Thyroid gland (tissue), 4 donors: ENCODE measurements around the gene P2RX2.

Source experiments
- POLR2A ChIP-seq, 2 donors: fragments of 450-650 bp; IDR thresholded peaks; one replicate each; pipeline ENCODE4 v1.6.1; 2017; ENCODE audit warnings: antibody characterized with exemption in 2 of 2, mild to moderate bottlenecking in 2 of 2, moderate library complexity in 1 of 2
- TF ChIP-seq, protein P1 (sequence below), 6 experiments: fragments of 200-600 bp in 3 of 6; fragments of 450-650 bp in 3 of 6; sonication (generic) in 3 of 6; IDR thresholded peaks; one replicate each; pipeline ENCODE4 v1.5.1; 2016 to 2019; ENCODE audit warnings: antibody characterized with exemption in 6 of 6, mild to moderate bottlenecking in 2 of 6, inconsistent platforms in 1 of 6, moderate library complexity in 1 of 6

DNA sequence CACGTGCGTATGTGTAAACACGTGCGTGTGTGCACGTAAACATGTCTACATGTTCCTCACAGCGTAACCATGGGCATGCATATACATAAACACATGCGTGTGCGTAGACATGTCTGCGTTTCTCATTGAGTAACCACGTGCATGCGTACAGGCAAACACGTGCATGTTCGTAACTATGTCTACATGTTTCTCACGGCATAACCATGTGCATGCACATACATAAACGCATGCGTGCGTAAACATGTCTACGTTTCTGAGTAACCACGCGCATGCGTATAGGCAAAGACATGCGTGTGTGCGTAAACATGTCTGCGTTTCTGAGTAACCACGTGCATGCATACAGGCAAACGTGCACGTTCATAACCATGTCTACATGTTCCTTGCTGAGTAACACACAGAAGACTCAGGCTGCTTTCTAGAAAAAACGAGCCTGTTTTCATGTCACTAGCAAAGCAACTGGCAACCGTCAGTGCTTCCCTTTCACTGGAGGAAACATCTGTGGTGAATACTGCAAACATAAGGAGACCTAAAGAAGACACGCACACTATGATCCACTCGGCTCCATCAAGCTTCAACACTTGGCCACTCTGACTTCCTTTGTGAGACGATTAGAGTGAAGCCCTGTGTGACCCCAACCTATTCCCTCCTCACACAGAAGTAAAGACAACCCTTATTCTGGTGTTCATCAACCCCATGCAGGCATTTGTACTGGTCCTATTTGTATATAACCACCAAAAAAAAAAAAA lies 39.7 kb downstream of the P2RX2 start:
- TF ChIP-seq, protein P1, sequence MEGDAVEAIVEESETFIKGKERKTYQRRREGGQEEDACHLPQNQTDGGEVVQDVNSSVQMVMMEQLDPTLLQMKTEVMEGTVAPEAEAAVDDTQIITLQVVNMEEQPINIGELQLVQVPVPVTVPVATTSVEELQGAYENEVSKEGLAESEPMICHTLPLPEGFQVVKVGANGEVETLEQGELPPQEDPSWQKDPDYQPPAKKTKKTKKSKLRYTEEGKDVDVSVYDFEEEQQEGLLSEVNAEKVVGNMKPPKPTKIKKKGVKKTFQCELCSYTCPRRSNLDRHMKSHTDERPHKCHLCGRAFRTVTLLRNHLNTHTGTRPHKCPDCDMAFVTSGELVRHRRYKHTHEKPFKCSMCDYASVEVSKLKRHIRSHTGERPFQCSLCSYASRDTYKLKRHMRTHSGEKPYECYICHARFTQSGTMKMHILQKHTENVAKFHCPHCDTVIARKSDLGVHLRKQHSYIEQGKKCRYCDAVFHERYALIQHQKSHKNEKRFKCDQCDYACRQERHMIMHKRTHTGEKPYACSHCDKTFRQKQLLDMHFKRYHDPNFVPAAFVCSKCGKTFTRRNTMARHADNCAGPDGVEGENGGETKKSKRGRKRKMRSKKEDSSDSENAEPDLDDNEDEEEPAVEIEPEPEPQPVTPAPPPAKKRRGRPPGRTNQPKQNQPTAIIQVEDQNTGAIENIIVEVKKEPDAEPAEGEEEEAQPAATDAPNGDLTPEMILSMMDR (IDR thresholded peaks at IDR 0.05): no peak
- TF ChIP-seq POLR2A (IDR thresholded peaks at IDR 0.05): no peak
